ENCODE data around the gene GRIN1. TPM values are rescaled to one million over a fixed set of nuclear protein-coding genes. Genes with fewer than 3 reads are reported as not detected.

The GRIN1 gene
- total and polyA plus RNA-seq, 8 donors, result 0.08 to 0.53 (median 0.28) TPM; not detected in 2

- H3K36me3 ChIP-seq, result peaks cover 0 to 46% (median 39%) of the 10 kb centered on the region in 3 donors
- WGBS, 2 donors, result 91% methylated on average over 19 of the region's 19 CpGs
Observed at GRCh38 chr9:137178939-137179630, 40.1 kb downstream of the GRIN1 start.

GRCh38 chr9:137179761-137180160, 40.8 kb downstream of the GRIN1 start:
- FAIRE-seq, result no peak
- H3K9me3 ChIP-seq, result no peaks in the 10 kb centered on the region
- no peak for DNase-seq
- intact Hi-C loops (cut with DNase I), result no loop called here
- no peak for ATAC-seq
- no peak overlapping the region for H3K27ac ChIP-seq
- H3K36me3 ChIP-seq, result peaks cover 0 to 47% (median 40%) of the 10 kb centered on the region in 3 donors
- H3K4me1 ChIP-seq, result no peaks in the 10 kb centered on the region
- no peaks in the 10 kb centered on the region for H3K27me3 ChIP-seq
- 92 to 97% methylated on average over 16 to 17 of the region's 17 CpGs for whole genome bisulfite sequencing, 2 donors
- TF ChIP-seq, protein P1, sequence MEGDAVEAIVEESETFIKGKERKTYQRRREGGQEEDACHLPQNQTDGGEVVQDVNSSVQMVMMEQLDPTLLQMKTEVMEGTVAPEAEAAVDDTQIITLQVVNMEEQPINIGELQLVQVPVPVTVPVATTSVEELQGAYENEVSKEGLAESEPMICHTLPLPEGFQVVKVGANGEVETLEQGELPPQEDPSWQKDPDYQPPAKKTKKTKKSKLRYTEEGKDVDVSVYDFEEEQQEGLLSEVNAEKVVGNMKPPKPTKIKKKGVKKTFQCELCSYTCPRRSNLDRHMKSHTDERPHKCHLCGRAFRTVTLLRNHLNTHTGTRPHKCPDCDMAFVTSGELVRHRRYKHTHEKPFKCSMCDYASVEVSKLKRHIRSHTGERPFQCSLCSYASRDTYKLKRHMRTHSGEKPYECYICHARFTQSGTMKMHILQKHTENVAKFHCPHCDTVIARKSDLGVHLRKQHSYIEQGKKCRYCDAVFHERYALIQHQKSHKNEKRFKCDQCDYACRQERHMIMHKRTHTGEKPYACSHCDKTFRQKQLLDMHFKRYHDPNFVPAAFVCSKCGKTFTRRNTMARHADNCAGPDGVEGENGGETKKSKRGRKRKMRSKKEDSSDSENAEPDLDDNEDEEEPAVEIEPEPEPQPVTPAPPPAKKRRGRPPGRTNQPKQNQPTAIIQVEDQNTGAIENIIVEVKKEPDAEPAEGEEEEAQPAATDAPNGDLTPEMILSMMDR (IDR thresholded peaks at IDR 0.05), result no peak
- H3K4me3 ChIP-seq, result no peak overlapping the region

More at GRCh38 chr9:137178939-137179630, 40.1 kb downstream of the GRIN1 start:
- intact Hi-C loops (cut with DNase I), result no loop called here
- Histone ChIP-seq H3K4me1 (no peaks in the 10 kb centered on the region), H3K27ac (no peak overlapping the region), H3K9me3 (no peaks in the 10 kb centered on the region), H3K27me3 (no peaks in the 10 kb centered on the region), H3K4me3 (no peak overlapping the region)
- DNase-seq (no peak), FAIRE-seq (no peak), ATAC-seq (no peak)
- TF ChIP-seq, protein P1 (IDR thresholded peaks at IDR 0.05), result no peak

- no peak for FAIRE-seq
- ATAC-seq, result no peak
- H3K4me1 ChIP-seq, result no peaks in the 10 kb centered on the region
- no peaks in the 10 kb centered on the region for H3K9me3 ChIP-seq
- no peaks in the 10 kb centered on the region for H3K27me3 ChIP-seq
- no peak overlapping the region for H3K4me3 ChIP-seq
- WGBS, 2 donors, result 95 to 96% methylated on average over 20 of the region's 20 CpGs
- TF ChIP-seq, protein P1 (IDR thresholded peaks at IDR 0.05), result no peak
- no peak overlapping the region for H3K27ac ChIP-seq
- peaks cover 0 to 52% (median 42%) of the 10 kb centered on the region in 3 donors for H3K36me3 ChIP-seq
- intact Hi-C loops (cut with DNase I), result no loop called here
- no peak for DNase-seq
Observed at GRCh38 chr9:137180491-137180890, 41.5 kb downstream of the GRIN1 start.

GRCh38 chr9:137181680-137182079, 42.7 kb downstream of the GRIN1 start:
- ATAC-seq, result no peak
- Histone ChIP-seq H3K27ac (no peak overlapping the region), H3K4me3 (no peak overlapping the region), H3K4me1 (peaks cover 3 to 9% (median 5%) of the 10 kb centered on the region in 3 donors), H3K36me3 (peaks cover 0 to 52% (median 42%) of the 10 kb centered on the region in 3 donors), H3K9me3 (no peaks in the 10 kb centered on the region), H3K27me3 (no peaks in the 10 kb centered on the region)
- no peak for DNase-seq
- intact Hi-C loops (cut with DNase I), result no loop called here
- no peak for FAIRE-seq
- TF ChIP-seq, protein P1 (IDR thresholded peaks at IDR 0.05), result no peak
- WGBS, 2 donors, result 91 to 96% methylated on average over 20 to 22 of the region's 22 CpGs

GRCh38 chr9:137182836-137183235, 43.9 kb downstream of the GRIN1 start:
- no peak for ATAC-seq
- Histone ChIP-seq H3K27ac (no peak overlapping the region), H3K9me3 (no peaks in the 10 kb centered on the region), H3K4me1 (peaks cover 11 to 20% (median 16%) of the 10 kb centered on the region in 3 donors), H3K27me3 (no peaks in the 10 kb centered on the region), H3K36me3 (peaks cover 0 to 52% (median 42%) of the 10 kb centered on the region in 3 donors), H3K4me3 (no peak overlapping the region)
- WGBS, 2 donors, result 88 to 91% methylated on average over 17 of the region's 17 CpGs
- TF ChIP-seq, protein P1 (IDR thresholded peaks at IDR 0.05), result no peak
- DNase-seq, result no peak
- intact Hi-C loops (cut with DNase I), result no loop called here
- no peak for FAIRE-seq
